Breast epithelium (tissue), 3 donors: Measurements from ENCODE around the gene COL18A1.

Source experiments
- POLR2A ChIP-seq: fragments of 450-650 bp; IDR thresholded peaks from one replicate; pipeline ENCODE4 v1.6.1; 2016; ENCODE audit warnings: antibody characterized with exemption, mild to moderate bottlenecking, moderate library complexity
- POLR2AphosphoS5 ChIP-seq, 3 donors: sonication (generic); formaldehyde crosslinking; IDR thresholded peaks; one replicate each; pipeline ENCODE4 v1.6.1; 2017; ENCODE audit warnings: antibody characterized with exemption in 3 of 3
- TF ChIP-seq, protein P1 (sequence below), 3 donors: fragments of 450-650 bp; IDR thresholded peaks; one replicate each; pipeline ENCODE4 v1.5.1; 2016 to 2017; ENCODE audit warnings: antibody characterized with exemption in 3 of 3, mild to moderate bottlenecking in 3 of 3, moderate library complexity in 3 of 3

- TF ChIP-seq POLR2A (no peak), POLR2AphosphoS5 (IDR thresholded peaks at IDR 0.05) (peak in 1 of 3 donors; percentile 28)
- TF ChIP-seq, protein P1, sequence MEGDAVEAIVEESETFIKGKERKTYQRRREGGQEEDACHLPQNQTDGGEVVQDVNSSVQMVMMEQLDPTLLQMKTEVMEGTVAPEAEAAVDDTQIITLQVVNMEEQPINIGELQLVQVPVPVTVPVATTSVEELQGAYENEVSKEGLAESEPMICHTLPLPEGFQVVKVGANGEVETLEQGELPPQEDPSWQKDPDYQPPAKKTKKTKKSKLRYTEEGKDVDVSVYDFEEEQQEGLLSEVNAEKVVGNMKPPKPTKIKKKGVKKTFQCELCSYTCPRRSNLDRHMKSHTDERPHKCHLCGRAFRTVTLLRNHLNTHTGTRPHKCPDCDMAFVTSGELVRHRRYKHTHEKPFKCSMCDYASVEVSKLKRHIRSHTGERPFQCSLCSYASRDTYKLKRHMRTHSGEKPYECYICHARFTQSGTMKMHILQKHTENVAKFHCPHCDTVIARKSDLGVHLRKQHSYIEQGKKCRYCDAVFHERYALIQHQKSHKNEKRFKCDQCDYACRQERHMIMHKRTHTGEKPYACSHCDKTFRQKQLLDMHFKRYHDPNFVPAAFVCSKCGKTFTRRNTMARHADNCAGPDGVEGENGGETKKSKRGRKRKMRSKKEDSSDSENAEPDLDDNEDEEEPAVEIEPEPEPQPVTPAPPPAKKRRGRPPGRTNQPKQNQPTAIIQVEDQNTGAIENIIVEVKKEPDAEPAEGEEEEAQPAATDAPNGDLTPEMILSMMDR (IDR thresholded peaks at IDR 0.05): no peak
These were observed 28.3 kb upstream of the COL18A1 start for GRCh38 chr21:45376459-45377324.
